ENCODE measurements around the gene STXBP6. TPM values are rescaled to one million over a fixed set of nuclear protein-coding genes. Genes with fewer than 3 reads are reported as not detected.
"Not testable (repeated sequence)": the region's sequence is repeated elsewhere in the genome, so short reads cannot be mapped to it uniquely, and the experiment has no call there.

STXBP6 gene
- total RNA-seq, 1 donor from 2014 or later: 0.63 TPM

DNA sequence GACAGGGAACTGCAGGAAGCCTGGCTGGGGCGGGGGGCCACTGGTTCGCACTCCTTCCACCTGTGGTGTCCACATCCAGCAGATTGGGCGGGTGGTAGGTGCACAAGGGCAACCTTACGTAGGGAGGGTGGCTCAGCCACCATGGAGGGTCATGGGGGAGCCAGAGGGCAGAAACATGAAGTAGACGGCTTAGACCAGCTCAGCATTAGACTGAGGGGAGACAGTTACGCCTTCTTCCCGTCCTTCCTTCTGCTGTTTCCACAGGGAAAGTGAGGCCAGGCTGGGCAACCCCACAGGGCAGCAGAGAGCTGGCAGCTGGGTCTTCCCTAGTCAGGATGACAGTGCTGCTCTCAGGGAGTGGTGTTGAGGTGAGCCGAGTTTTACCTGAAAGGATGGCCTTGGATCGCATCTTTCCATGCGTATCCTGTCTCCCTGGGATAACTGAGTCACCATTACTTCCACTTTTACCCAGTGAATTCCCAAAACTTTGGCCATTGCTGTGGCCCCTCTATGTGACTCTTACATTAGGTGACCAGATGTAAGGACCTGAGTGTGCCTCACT lies 245.9 kb downstream of the STXBP6 start:
- DNase-seq (ENCODE audit: low read depth): no peak
- no peak overlapping the region for H3K4me3 ChIP-seq (ENCODE audit: low read depth, low read length)
- TF ChIP-seq, protein P1, sequence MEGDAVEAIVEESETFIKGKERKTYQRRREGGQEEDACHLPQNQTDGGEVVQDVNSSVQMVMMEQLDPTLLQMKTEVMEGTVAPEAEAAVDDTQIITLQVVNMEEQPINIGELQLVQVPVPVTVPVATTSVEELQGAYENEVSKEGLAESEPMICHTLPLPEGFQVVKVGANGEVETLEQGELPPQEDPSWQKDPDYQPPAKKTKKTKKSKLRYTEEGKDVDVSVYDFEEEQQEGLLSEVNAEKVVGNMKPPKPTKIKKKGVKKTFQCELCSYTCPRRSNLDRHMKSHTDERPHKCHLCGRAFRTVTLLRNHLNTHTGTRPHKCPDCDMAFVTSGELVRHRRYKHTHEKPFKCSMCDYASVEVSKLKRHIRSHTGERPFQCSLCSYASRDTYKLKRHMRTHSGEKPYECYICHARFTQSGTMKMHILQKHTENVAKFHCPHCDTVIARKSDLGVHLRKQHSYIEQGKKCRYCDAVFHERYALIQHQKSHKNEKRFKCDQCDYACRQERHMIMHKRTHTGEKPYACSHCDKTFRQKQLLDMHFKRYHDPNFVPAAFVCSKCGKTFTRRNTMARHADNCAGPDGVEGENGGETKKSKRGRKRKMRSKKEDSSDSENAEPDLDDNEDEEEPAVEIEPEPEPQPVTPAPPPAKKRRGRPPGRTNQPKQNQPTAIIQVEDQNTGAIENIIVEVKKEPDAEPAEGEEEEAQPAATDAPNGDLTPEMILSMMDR (conservative IDR thresholded peaks at IDR 0.05; ENCODE audit: low read depth, low read length): no peak

DNA sequence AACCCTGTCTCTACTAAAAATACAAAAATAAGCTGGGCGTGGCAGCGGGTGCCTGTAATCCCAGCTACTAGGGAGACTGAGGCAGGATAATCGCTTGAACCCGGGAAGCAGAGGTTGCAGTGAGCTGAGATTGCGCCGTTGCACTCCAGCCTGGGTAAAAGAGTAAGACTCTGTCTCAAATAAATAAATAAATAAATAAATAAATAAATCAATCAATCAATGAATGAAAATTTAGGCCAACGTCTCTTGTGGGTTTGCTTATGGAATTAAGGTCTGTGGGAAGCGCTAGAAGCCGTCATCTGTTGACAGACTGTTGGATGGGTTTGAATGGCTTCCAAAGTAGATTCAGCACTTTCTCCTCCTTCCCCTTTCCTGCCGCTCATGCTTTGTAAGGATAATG lies 246.5 kb downstream of the STXBP6 start:
- H3K4me3 ChIP-seq (ENCODE audit: low read depth, low read length); DNase-seq (ENCODE audit: low read depth): not testable (repeated sequence)

DNA sequence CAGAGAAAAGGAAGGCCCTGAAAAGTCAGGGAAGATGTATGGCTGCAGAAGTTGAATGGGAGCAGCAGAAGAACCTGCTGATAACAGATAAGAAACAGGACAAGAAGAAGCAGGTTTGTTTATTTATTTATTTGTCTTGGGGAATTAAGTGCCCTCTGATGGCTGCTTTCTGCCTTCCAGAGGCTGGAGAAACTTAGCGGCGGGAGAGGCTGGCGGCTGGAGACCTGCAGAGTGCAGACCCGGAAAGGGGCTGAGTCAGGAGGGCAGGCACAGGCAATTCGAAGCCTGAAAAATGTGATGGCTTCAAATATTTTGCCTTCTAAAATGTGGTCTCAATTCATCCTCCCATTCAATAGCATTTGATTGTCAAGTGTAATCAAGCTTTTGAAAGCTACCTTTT lies 247.7 kb downstream of the STXBP6 start:
- no peak overlapping the region for H3K4me3 ChIP-seq (ENCODE audit: low read depth, low read length)
- TF ChIP-seq, protein P1 (conservative IDR thresholded peaks at IDR 0.05; ENCODE audit: low read depth, low read length): no peak
- DNase-seq (ENCODE audit: low read depth): no peak

DNA sequence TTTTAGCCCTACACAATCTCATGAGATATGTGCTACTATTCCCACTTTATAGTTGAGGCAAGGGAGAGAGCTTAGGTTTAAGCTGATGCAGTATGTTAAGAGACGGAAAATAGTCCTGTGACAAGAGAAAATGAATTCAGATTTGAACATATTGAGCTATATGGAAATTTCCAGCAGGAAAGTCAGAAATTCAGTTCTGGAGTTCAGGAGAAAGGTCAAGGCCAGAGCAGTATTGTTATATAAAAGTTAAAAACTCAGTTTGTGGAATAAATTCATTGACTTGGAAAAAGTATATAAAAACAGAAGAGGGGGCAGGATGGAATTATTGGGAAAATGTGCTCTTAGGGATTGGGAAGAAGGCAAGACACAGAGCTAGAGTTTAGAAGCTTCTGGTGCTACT lies 248.9 kb downstream of the STXBP6 start:
- TF ChIP-seq, protein P1 (conservative IDR thresholded peaks at IDR 0.05; ENCODE audit: low read depth, low read length): no peak
- no peak for DNase-seq (ENCODE audit: low read depth)
- H3K4me3 ChIP-seq (ENCODE audit: low read depth, low read length): no peak overlapping the region

DNA sequence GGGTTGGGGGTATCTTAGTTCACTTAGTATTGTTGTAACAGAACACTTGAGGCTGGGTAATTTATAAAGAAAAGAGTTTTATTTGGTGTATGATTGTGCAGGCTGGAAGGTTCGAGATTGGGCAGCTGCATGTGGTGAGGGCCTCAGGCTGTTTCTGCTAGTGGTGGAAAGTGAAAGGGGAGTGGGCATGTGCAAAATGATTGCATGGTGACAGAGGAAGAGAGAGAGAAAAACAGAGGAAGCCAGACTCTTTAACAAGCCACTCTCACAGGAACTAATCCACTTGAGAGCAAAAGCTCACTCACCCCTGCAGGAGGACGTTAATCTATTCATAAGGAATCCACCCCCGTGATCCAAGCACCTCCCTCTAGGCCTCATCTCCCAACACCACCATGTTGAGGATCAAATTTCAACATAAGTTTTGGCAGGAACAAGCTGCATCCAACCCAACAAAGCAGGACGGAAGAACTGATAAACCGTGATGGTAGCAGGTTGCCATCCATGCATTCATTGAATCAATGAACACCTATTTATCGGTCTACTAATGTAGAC lies 251.0 kb downstream of the STXBP6 start:
- no peak overlapping the region for H3K4me3 ChIP-seq (ENCODE audit: low read depth, low read length)
- no peak for DNase-seq (ENCODE audit: low read depth)
- TF ChIP-seq, protein P1 (conservative IDR thresholded peaks at IDR 0.05; ENCODE audit: low read depth, low read length): no peak

DNA sequence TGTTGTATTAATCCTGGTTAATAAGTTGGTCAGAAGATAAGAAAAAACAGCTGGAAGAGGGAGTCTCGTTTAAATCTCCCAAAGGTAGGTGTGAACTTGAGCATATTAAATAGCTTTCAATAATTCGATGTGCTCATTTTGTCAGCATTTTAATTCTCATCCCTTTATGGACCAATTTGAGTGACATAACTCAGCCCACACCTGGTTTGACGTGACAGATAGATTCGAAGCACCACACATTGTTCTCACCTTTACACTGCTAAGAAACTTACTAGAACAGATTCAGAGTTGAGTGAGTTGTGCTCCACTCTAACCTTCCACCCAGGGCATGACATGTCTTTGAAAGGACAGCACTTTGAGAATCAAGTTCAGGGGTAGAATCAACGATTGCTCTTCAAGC lies 254.5 kb downstream of the STXBP6 start:
- TF ChIP-seq, protein P1 (conservative IDR thresholded peaks at IDR 0.05; ENCODE audit: low read depth, low read length): no peak
- no peak for DNase-seq (ENCODE audit: low read depth)
- H3K4me3 ChIP-seq (ENCODE audit: low read depth, low read length): no peak overlapping the region

DNA sequence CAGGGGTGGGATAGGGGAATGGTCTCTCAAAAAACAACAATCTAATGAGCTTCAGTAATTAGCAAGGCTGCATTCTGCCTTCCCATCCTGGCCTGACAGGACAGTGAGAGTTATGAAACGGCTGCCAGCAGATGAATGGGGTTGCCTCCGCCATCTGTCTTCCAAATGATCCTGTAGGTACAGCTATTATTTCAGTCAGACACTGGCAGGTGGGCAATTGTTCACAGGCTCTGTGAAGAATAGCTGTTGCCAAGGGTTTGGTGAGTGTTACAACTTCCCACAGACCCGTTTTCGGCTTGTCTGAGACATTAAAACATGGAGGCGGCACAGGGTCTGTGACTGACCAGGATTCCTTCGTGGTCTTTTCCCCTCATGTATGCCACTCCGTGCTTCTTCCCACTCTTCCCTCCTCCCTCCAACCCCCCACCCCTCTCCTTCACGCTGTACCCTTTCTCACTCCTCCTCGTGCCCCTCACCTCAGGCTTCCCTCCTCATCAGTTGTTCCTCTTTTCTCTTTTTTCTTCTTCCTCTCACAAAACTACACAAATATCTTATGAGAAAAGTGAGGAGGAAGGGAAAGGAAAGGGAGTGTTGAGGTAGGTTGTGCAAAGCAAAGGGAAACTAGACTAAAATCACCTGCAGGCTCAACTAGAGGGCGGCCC lies 255.2 kb downstream of the STXBP6 start:
- TF ChIP-seq, protein P1 (conservative IDR thresholded peaks at IDR 0.05; ENCODE audit: low read depth, low read length): no peak
- H3K4me3 ChIP-seq (ENCODE audit: low read depth, low read length): no peak overlapping the region
- DNase-seq (ENCODE audit: low read depth): no peak
